Bone marrow (tissue), 2 donors: ENCODE data around the gene GNG7.
"Not testable (repeated sequence)": the region's sequence is repeated elsewhere in the genome, so short reads cannot be mapped to it uniquely, and the experiment has no call there.

Source experiments
- DNase-seq, 2 donors: peaks; one replicate each; lab custom pipeline; 2025; lab: John Stamatoyannopoulos, UW

The GNG7 gene

GRCh38 chr19:2619076-2619475 lies 83.4 kb downstream of the GNG7 start:
- no peak for DNase-seq

DNA sequence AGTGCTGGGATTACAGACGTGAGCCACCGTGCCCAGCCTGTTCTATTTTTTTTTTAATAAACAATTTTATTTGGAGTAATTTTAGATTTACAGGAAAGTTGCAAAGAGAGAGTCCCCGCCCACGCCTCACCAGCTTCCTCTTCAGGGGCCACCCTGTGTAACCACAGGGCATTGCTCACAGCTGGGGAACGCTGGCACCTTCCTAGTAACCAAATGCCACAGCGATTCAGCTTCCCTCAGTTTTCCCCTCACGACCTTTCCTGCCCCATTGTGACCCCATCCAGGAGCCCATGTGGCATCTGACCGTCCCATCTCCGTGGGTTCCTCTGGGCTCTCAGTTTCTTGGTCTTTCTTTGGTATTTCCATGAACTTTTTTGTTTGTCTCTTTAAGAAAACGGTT lies 83.9 kb downstream of the GNG7 start:
- peak; percentile 62 to 87 for DNase-seq

- no peak for DNase-seq
Observed at GRCh38 chr19:2617393-2618165, 84.9 kb downstream of the GNG7 start.

DNA sequence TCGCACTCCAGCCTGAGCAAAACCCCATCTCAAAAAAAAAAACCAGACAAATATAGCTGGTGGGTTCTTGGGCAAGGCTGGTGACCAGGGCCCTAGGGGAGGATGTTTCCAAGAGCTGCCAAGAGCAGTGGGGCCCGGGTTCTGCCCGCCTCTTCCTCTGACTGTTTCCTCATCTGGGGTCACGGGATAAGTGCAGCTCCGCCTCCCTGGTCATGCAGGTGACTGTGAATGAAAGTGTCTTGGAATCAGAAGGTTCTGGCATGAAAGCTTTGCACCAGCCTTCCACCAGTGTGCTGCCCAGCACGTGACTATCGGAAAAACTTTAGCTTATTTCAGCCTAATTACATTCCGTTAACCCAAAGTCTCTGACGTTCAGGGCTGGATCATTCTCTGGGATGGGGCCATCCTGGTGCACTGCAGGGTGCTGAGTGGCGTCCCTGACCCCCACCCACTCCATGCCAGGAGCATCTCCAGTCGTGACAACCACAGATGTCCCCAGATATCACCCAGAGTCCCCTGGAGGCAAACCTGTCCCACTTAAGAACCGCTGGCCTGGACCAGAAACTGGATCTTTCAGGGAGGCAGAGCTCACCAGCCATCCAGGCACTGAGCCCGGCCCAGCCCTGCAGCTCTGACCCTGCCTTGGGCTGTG lies 85.6 kb downstream of the GNG7 start:
- peak in 1 of 2 donors; percentile 25 for DNase-seq

- no peak for DNase-seq
Observed at GRCh38 chr19:2615782-2616181, 86.7 kb downstream of the GNG7 start.

- peak in 1 of 2 donors; percentile 23 for DNase-seq
Observed at GRCh38 chr19:2613507-2614295, 88.8 kb downstream of the GNG7 start.

- DNase-seq: no peak
Observed at GRCh38 chr19:2612619-2613249, 89.8 kb downstream of the GNG7 start.

- no peak for DNase-seq
Observed at GRCh38 chr19:2611483-2612464, 90.7 kb downstream of the GNG7 start.

DNA sequence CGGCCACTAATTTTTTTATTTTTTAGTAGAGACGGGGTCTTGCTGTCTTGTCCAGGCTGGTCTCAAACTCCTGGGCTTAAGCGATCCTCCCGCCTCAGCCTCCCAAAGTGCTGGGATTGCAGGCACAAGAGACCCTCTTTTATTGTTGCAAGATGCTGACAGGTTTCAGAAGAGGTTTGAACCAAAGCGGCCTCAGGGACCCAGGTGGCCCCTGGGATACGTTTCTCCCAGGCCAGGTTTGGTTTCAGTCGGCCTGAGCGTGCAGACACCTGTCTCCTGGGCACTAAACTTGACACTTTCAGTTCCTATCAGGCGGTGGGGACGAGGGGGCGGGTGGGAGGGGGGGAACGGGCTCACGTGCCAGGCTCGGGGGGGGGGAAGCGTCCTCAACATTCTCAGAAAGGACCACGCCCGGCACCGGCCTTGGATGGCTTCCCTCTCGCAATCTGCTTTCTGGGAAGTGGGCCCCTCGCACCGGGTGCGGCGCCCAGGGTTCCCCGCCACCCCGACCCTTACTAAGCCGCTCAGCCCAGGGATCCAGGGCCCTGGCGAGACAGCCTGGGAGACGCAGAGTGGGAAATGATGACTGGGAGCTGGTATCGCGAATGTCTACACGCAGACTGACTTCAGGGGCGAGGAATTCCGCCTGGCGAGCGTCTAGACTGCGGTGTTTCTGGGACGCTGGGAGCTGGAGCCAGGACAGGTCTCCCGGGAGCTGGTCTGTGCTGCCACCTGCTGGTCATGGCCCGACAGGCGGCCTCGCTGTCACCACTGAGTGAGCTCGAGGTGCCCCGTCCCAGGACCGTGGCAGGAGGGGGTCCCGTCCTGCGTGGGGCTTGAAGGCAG lies 91.6 kb downstream of the GNG7 start:
- peak; percentile 50 to 81 for DNase-seq

GRCh38 chr19:2609389-2610116 lies 92.9 kb downstream of the GNG7 start:
- DNase-seq: no peak

DNA sequence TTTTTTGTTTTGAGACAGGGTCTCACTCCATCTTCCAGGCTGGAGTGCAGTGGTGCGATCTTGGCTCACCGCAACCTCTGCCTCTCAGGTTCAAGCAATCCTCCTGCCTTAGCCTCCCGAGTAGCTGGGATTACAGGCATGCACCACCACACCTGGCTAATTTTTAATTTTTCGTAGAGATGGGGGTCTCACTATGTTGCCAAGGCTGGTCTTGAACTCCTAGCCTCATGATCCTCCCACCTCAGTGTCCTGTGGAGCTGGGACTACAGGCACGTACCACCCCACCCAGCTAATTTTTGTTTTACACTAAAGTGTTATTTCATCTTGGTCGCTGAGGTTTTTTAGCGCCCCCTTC lies 93.5 kb downstream of the GNG7 start:
- not testable (repeated sequence) for DNase-seq

DNA sequence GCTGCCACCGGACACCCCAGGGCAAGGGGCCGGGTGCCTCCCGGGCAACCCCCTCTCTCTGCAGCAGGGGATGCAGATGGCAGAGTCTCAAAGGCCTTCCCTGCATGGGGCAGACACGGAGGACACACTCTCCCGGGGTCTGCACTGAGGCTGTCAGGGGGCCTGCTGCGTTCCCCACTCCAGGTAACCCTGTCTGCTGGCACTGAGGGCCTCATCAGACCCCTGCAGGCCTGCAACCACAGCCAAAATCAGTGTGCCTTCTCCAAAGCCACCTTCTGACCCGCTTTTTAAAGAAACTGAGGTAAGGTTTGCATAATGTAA lies 93.9 kb downstream of the GNG7 start:
- DNase-seq: no peak

DNA sequence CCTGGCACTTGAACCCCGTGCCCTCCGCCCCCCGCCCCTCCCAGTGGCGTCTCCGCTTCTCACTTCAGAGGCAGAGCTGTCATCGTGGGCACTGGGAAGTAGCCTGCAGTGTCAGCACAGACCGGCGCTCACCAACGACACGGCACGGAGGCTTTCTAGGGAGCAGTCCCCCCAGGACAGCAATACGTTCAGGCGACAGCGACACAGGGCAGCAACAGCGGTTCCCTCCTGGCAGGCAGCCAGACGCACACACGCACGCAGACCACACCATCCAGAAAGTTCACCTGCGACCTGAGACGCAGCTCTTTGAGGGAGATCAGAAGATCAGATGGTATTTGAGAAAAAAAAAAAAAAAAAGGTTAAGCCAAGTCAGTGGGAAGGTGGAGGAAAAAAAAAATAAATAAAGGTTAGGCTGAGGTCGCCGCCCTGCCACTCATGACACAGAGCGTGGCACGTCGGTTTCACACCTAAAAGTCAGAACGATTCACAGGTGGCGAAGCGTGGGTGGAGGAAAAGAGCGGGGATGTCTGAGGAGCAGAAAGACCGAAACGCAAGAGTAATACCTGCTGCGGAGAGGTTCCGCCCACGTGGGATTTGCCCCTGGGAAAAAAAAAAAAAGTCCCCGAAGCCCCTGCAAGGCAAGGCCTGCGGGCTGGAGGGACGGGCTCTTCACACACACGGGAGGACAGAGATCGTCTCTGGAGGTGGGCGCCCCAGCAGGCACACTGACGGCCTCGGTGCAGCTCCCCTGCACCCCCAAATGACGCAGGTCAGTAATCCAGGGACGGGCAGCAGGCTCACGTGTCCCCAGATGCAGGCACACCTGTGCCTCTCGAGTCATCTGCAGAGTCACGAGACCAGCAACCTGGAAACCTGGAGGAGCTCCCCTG lies 94.5 kb downstream of the GNG7 start:
- no peak for DNase-seq

- DNase-seq: not testable (repeated sequence)
Observed at GRCh38 chr19:2606774-2607173, 95.7 kb downstream of the GNG7 start.

GRCh38 chr19:2605889-2606288 lies 96.6 kb downstream of the GNG7 start:
- not testable (repeated sequence) for DNase-seq

- DNase-seq: no peak
Observed at GRCh38 chr19:2604747-2605329, 97.7 kb downstream of the GNG7 start.

- no peak for DNase-seq
Observed at GRCh38 chr19:2603334-2603733, 99.2 kb downstream of the GNG7 start.
